ENCODE results near the gene A3GALT2. TPM values are rescaled to one million over a fixed set of nuclear protein-coding genes. Genes with fewer than 3 reads are reported as not detected.

A3GALT2 gene
- polyA plus RNA-seq, 1 experiment: not detected

GRCh38 chr1:33272509-33272908, 48.4 kb downstream of the A3GALT2 start:
- H3K4me3 ChIP-seq (ENCODE audit: low read depth, low read length): no peak overlapping the region
- peaks cover 14% of the 10 kb centered on the region for H3K36me3 ChIP-seq (ENCODE audit: control insufficient read depth, insufficient read depth, low read length)
- ChIA-PET POLR2A (no interaction called here), CTCF (no interaction called here)
- TF ChIP-seq CTCF (IDR thresholded peaks at IDR 0.05; ENCODE audit: insufficient read depth, low read depth, low read length): no peak
- H3K27me3 ChIP-seq (ENCODE audit: control insufficient read depth, insufficient read depth, low read length): no peaks in the 10 kb centered on the region
- DNase-seq (ENCODE audit: low read depth): no peak

DNA sequence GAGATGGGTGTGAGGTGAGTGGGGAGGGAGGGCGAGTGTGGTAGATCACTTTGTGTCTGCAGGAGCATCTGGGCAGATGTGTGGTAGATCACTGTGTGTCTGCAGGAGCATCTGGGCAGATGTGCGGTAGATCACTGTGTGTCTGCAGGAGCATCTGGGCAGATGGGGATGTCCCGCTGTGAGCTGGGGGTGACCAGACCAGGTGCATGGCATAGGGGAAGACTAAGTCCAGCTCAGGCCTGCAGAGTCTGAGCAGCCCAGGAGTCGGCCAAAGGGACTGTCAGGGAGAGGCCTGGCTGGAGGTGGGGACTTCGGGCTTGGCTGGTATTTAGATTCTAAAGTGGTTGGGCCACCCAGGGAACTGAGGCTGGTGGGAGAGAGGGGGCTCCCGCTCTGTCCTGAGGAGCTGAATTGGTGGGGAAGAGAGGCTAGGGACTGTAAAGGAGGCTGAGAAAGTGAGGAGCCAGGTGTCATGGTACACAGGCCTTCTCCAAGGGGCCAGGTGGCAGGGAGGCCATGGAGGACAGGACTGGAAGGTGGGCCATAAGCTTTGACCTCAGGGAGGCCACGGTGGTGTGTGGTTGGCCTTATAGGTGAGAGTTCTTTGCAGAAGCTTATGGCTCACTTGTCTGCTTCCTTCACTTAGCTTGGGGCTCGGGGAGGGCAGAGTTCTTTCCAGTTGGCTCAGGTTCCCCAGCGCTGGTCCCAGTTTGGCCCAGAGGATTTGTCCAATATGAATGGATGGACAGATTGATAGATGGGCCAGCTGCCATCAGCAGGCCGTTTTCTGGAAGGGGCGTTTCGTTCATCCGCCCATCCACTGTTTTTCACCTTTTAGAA, 49.0 kb downstream of the A3GALT2 start:
- no peak overlapping the region for H3K4me3 ChIP-seq (ENCODE audit: low read depth, low read length)
- no peak for DNase-seq (ENCODE audit: low read depth)
- TF ChIP-seq CTCF (IDR thresholded peaks at IDR 0.05; ENCODE audit: insufficient read depth, low read depth, low read length): no peak
- peaks cover 10% of the 10 kb centered on the region for H3K36me3 ChIP-seq (ENCODE audit: control insufficient read depth, insufficient read depth, low read length)
- CTCF ChIA-PET: no interaction called here
- no peaks in the 10 kb centered on the region for H3K27me3 ChIP-seq (ENCODE audit: control insufficient read depth, insufficient read depth, low read length)
- POLR2A ChIA-PET: no interaction called here

- Histone ChIP-seq H3K27me3 (ENCODE audit: control insufficient read depth, insufficient read depth, low read length) (no peaks in the 10 kb centered on the region), H3K36me3 (ENCODE audit: control insufficient read depth, insufficient read depth, low read length) (peaks cover 12% of the 10 kb centered on the region), H3K4me3 (ENCODE audit: low read depth, low read length) (no peak overlapping the region)
- ChIA-PET POLR2A (no interaction called here), CTCF (no interaction called here)
- no peak for TF ChIP-seq CTCF (IDR thresholded peaks at IDR 0.05; ENCODE audit: insufficient read depth, low read depth, low read length)
- no peak for DNase-seq (ENCODE audit: low read depth)
Measured at GRCh38 chr1:33270808-33271465, 50.0 kb downstream of the A3GALT2 start.

DNA sequence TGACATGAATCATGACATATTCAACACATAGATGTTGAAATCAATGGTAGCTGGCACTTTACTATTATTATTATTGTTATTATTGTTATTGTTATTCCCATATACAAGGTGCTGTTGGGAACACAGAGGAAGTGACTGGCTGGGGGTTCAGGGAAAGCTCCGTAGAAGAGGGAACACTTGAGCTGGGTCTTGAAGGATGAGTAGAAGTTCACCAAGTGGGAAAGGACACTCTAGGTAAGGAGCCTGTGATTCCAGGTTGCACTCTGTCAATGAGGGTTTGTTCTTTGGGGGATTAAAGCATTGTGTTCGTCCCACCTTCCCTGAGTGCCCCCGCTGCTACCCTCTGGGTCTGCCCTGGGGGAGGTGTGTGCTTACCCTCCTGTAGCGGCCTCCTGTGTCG, 50.5 kb downstream of the A3GALT2 start:
- no peak for TF ChIP-seq CTCF (IDR thresholded peaks at IDR 0.05; ENCODE audit: insufficient read depth, low read depth, low read length)
- no peaks in the 10 kb centered on the region for H3K27me3 ChIP-seq (ENCODE audit: control insufficient read depth, insufficient read depth, low read length)
- peaks cover 9% of the 10 kb centered on the region for H3K36me3 ChIP-seq (ENCODE audit: control insufficient read depth, insufficient read depth, low read length)
- POLR2A ChIA-PET: no interaction called here
- no peak for DNase-seq (ENCODE audit: low read depth)
- CTCF ChIA-PET: interaction anchor here (1.5 kb wide), 1 partner anchor 25 kb away, joined by 4 read pairs; no protein-coding TSS in a partner anchor
- no peak overlapping the region for H3K4me3 ChIP-seq (ENCODE audit: low read depth, low read length)

GRCh38 chr1:33269621-33270020, 51.3 kb downstream of the A3GALT2 start:
- ChIA-PET POLR2A (no interaction called here), CTCF (interaction anchor here (1.5 kb wide), 1 partner anchor 26 kb away, joined by 4 read pairs; no protein-coding TSS in a partner anchor)
- no peak for DNase-seq (ENCODE audit: low read depth)
- Histone ChIP-seq H3K36me3 (ENCODE audit: control insufficient read depth, insufficient read depth, low read length) (peaks cover 9% of the 10 kb centered on the region), H3K4me3 (ENCODE audit: low read depth, low read length) (no peak overlapping the region), H3K27me3 (ENCODE audit: control insufficient read depth, insufficient read depth, low read length) (no peaks in the 10 kb centered on the region)
- TF ChIP-seq CTCF (IDR thresholded peaks at IDR 0.05; ENCODE audit: insufficient read depth, low read depth, low read length): no peak
